GM12878 (cell line): ENCODE measurements around the gene FAAP100. TPM values are rescaled to one million over a fixed set of nuclear protein-coding genes. Genes with fewer than 3 reads are reported as not detected.

Experiments
- ATAC-seq: fragments of 200-7000 bp; cut with Tn5 transposase; 3 replicates; pipeline ENCODE4 v1.9.1; 2020; ENCODE audit warnings: mild to moderate bottlenecking, moderate library complexity
- BruUV-seq: library from RNA; stranded (reverse); fragments of 400-500 nt; replicated peaks from 2 replicates; lab custom pipeline; 2021; lab: Mats Ljungman, UMichigan
- CTCF ChIA-PET: fragments of 300-600 bp; sonication (Branson Sonifier 250); formaldehyde crosslinking; extraction: SDS; loops from one replicate; lab custom pipeline; 2021; ENCODE audit warnings: inconsistent platforms; lab: Yijun Ruan, JAX
- POLR2A ChIA-PET: fragments of 350-600 bp; formaldehyde crosslinking; extraction: SDS; loops from one replicate; lab custom pipeline; 2021; ENCODE audit warnings: inconsistent platforms; lab: Charles Lee
- RAD21 ChIA-PET: fragments of 300-600 bp; sonication (Branson Sonifier 250); formaldehyde crosslinking; loops from one replicate; lab custom pipeline; 2023; ENCODE audit warnings: antibody characterized with exemption; ENCODE audit not compliant: unreplicated experiment; lab: Charles Lee
- SMC1A ChIA-PET: fragments of 300-600 bp; sonication (Branson Sonifier 250); formaldehyde crosslinking; loops from one replicate; lab custom pipeline; 2023; ENCODE audit not compliant: unreplicated experiment, uncharacterized antibody; lab: Charles Lee
- DNase-seq: peaks from one replicate; pipeline ENCODE4 v3.0.0-alpha.2; 2011; ENCODE audit warnings: low read depth, low spot score
- FAIRE-seq: peaks from 3 replicates; lab custom pipeline; 2011; peaks lifted over from hg19 to GRCh38; lab: Jason Lieb, UNC
- H2AFZ ChIP-seq: 2 replicates; pipeline ENCODE4 v1.6.0; 2011; ENCODE audit warnings: low read depth, low read length, control low read depth; ENCODE audit not compliant: control insufficient read depth
- H3K27ac ChIP-seq: 2 replicates; pipeline ENCODE4 v1.5.1; 2011; ENCODE audit warnings: control low read depth; ENCODE audit not compliant: control insufficient read depth, insufficient read depth
- H3K27me3 ChIP-seq, 2 experiments: replicated peaks in 1 of 2; 2 replicates each; pipeline versions ENCODE4 v1.6.0 to v1.6.1; 2011; ENCODE audit warnings: low read length in 1 of 2; ENCODE audit not compliant: control insufficient read depth in 2 of 2, insufficient read depth in 2 of 2
- H3K36me3 ChIP-seq, 2 experiments: 2 replicates each; pipeline ENCODE4 v1.5.1; 2011; ENCODE audit warnings: low read length in 1 of 2; ENCODE audit not compliant: control insufficient read depth in 2 of 2, insufficient read depth in 2 of 2
- H3K4me1 ChIP-seq: 2 replicates; pipeline ENCODE4 v1.6.1; 2011; ENCODE audit warnings: mild to moderate bottlenecking, low read length, moderate library complexity, mixed read lengths; ENCODE audit not compliant: control insufficient read depth, insufficient read depth
- H3K4me2 ChIP-seq: 2 replicates; pipeline ENCODE4 v1.6.0; 2011; ENCODE audit warnings: control low read depth; ENCODE audit not compliant: control insufficient read depth, insufficient read depth
- H3K4me3 ChIP-seq: fragments of 200-600 bp; sonication (generic); 2 replicates; pipeline ENCODE4 v1.5.1; 2016
- H3K79me2 ChIP-seq: 2 replicates; pipeline ENCODE4 v1.6.0; 2011; ENCODE audit warnings: low read length; ENCODE audit not compliant: control insufficient read depth, insufficient read depth
- H3K9ac ChIP-seq: 2 replicates; pipeline ENCODE4 v1.8.0; 2011; ENCODE audit warnings: low read length, control low read depth, mixed read lengths; ENCODE audit not compliant: control insufficient read depth, insufficient read depth
- H3K9me3 ChIP-seq: replicated peaks from 3 replicates; pipeline ENCODE4 v1.5.1; 2011; ENCODE audit warnings: mild to moderate bottlenecking, low read length; ENCODE audit not compliant: control insufficient read depth, insufficient read depth
- H4K20me1 ChIP-seq: 2 replicates; pipeline ENCODE4 v1.6.0; 2011; ENCODE audit not compliant: control insufficient read depth, insufficient read depth
- CBX3 ChIP-seq: fragments of 200-600 bp; sonication (generic); IDR thresholded peaks from 2 replicates; pipeline ENCODE4 v1.6.1; 2016; ENCODE audit warnings: low read depth, borderline replicate concordance
- CHD4 ChIP-seq: fragments of 200-600 bp; sonication (generic); IDR thresholded peaks from 2 replicates; pipeline ENCODE4 v1.6.1; 2016; ENCODE audit warnings: mild to moderate bottlenecking
- FOS ChIP-seq: IDR thresholded peaks from 3 replicates; pipeline ENCODE4 v1.6.1; 2011; ENCODE audit warnings: borderline replicate concordance; ENCODE audit not compliant: insufficient read length; ENCODE audit errors: extremely low read depth
- IRF4 ChIP-seq: IDR thresholded peaks from 2 replicates; pipeline ENCODE4 v1.6.1; 2011; ENCODE audit warnings: low read depth, low read length
- TARDBP ChIP-seq: IDR thresholded peaks from 2 replicates; pipeline ENCODE4 v1.6.1; 2016; ENCODE audit warnings: borderline replicate concordance
- USF2 ChIP-seq: IDR thresholded peaks from 2 replicates; pipeline ENCODE4 v1.6.1; 2011; ENCODE audit warnings: low read depth, low read length, improper control_type of control experiment, borderline replicate concordance
- ZNF207 ChIP-seq: fragments of 450-650 bp; IDR thresholded peaks from 2 replicates; pipeline ENCODE4 v1.6.1; 2014; ENCODE audit warnings: antibody characterized with exemption, mild to moderate bottlenecking, borderline replicate concordance
- ZSCAN29 ChIP-seq: fragments of 450-650 bp; IDR thresholded peaks from 2 replicates; pipeline ENCODE4 v1.6.1; 2017; ENCODE audit warnings: mild to moderate bottlenecking, moderate library complexity
- WGBS: methylation state at CpG from one replicate; pipeline ENCODE4 v1.1.6; 2016; ENCODE audit warnings: low lambda C conversion rate; ENCODE audit not compliant: insufficient replicate concordance, insufficient coverage; ENCODE audit errors: missing lambda C conversion rate; 5-methylcytosine and 5-hydroxymethylcytosine counted together
- in situ Hi-C: fragments of 300-500 bp; cut with MboI; formaldehyde crosslinking; loops from 9 replicates; pipeline ENCODE4 v1.14.3; 2018; ENCODE audit warnings: mixed read lengths
- intact Hi-C: fragments of 100-400 bp; cut with micrococcal nuclease; formaldehyde crosslinking; loops from one replicate; pipeline ENCODE4 v1.14.2; 2022; ENCODE audit not compliant: unreplicated experiment
- polyA plus RNA-seq, 11 experiments: library from polyadenylated mRNA; depleted of rRNA in 4 of 11; unstranded in 6 of 11; stranded (reverse) in 5 of 11; fragments of >200 nt; fragmentation: Nextera tagmentation in 4 of 11; fragmentation: Illumina TruSeq in 1 of 11; extraction: Ambion mirVana in 4 of 11; extraction: Trizol in 1 of 11; gene quantifications; 1 replicate in 1 of 11; 2 replicates in 10 of 11; pipeline versions ENCODE4 v1.2.1 to v1.2.3, GENCODE V29; 2011 to 2016; ENCODE audit warnings: inconsistent platforms in 2 of 11, missing spikeins in 2 of 11, low read depth in 1 of 11
- total RNA-seq, 4 experiments: library from RNA; depleted of rRNA in 3 of 4; stranded (reverse); fragments of >200 nt in 3 of 4; fragmentation: Illumina TruSeq in 1 of 4; extraction: Trizol in 1 of 4; gene quantifications; 2 replicates each; pipeline versions ENCODE4 v1.2.1 to v1.2.3, GENCODE V29; 2013 to 2021

FAAP100 gene
- total and polyA plus RNA-seq, 10 of the 15 experiments (the other 5 are each of a cell fraction or from before 2014, with no cell fraction given) = 0.11 to 46.2 (median 17.1) TPM

DNA sequence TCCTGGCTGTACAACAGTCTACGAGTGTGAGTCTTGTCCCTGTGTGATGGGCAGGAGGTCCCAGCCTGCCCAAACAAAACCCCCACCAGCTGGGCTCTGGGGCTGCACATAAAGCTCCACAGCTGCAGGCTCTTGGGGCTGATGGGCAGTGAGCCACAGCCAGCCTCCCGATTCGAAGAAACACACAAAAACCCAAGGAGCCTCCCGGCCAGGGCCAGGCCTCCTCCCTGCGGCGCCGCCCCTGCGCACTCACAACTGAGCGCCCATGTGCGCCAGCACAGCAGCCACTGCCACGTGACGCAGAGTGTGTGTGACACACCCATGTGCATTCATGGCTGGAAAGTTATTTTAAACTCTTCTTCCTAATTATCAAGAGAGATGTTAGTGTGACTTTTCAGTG is 30.6 kb upstream of the FAAP100 start:
- FAIRE-seq = no peak
- H3K9ac ChIP-seq = no peak overlapping the region

GRCh38 chr17:81582341-81582740 is 30.2 kb upstream of the FAAP100 start:
- H3K36me3 ChIP-seq = peaks cover 19 to 26% of the 10 kb centered on the region in 2 experiments
- no peak overlapping the region for H3K4me2 ChIP-seq
- RAD21 ChIA-PET = no interaction called here
- TF ChIP-seq CHD4 (no peak), IRF4 (no peak), USF2 (no peak), ZSCAN29 (no peak), ZNF207 (no peak), FOS (no peak), CBX3 (no peak)
- POLR2A ChIA-PET = no interaction called here
- H2AFZ ChIP-seq = no peak overlapping the region
- intact Hi-C loops (no loop called here), in situ Hi-C loops (no loop called here)
- WGBS = 81% methylated on average over 5 of the region's 5 CpGs
- no peak for ATAC-seq
- no peak for FAIRE-seq
- H3K4me1 ChIP-seq = no peaks in the 10 kb centered on the region
- no peaks in the 10 kb centered on the region for H4K20me1 ChIP-seq
- CTCF ChIA-PET = no interaction called here
- H3K9me3 ChIP-seq = no peaks in the 10 kb centered on the region
- BruUV-seq = no TSS peak
- DNase-seq = no peak
- no peak overlapping the region for H3K4me3 ChIP-seq
- SMC1A ChIA-PET = interaction anchor here (0.7 kb wide), 1 partner anchor 18 kb away, joined by 3 read pairs; no protein-coding TSS in a partner anchor
- H3K79me2 ChIP-seq = no peaks in the 10 kb centered on the region
- H3K27ac ChIP-seq = no peak overlapping the region
- H3K27me3 ChIP-seq = no peaks in the 10 kb centered on the region
- no peak overlapping the region for H3K9ac ChIP-seq

More for the DNA sequence above, 30.6 kb upstream of the FAAP100 start:
- RAD21 ChIA-PET = no interaction called here
- SMC1A ChIA-PET = no interaction called here
- no peaks in the 10 kb centered on the region for H4K20me1 ChIP-seq
- no peaks in the 10 kb centered on the region for H3K9me3 ChIP-seq
- intact Hi-C loops (no loop called here), in situ Hi-C loops (no loop called here)
- peaks cover 19 to 26% of the 10 kb centered on the region in 2 experiments for H3K36me3 ChIP-seq
- no peaks in the 10 kb centered on the region for H3K79me2 ChIP-seq
- ATAC-seq = no peak
- CTCF ChIA-PET = no interaction called here
- no peaks in the 10 kb centered on the region for H3K27me3 ChIP-seq
- 98% methylated on average over 12 of the region's 12 CpGs for WGBS
- no peak for DNase-seq
- H3K4me3 ChIP-seq = no peak overlapping the region
- H3K4me1 ChIP-seq = no peaks in the 10 kb centered on the region
- no peak overlapping the region for H3K27ac ChIP-seq
- POLR2A ChIA-PET = no interaction called here
- no peak for TF ChIP-seq TARDBP
- no peak overlapping the region for H2AFZ ChIP-seq
- BruUV-seq = no TSS peak
- H3K4me2 ChIP-seq = no peak overlapping the region
